Measurements from ENCODE around the gene MOB3C.

Gene MOB3C

GRCh38 chr1:46558966-46559365, 57.6 kb downstream of the MOB3C start:
- H3K9ac ChIP-seq (ENCODE audit: insufficient read length, low read depth) = peak overlapping the region; percentile 62
- TF ChIP-seq SUZ12 (IDR thresholded peaks at IDR 0.05; ENCODE audit: extremely low read depth, insufficient read depth, insufficient read length) = no peak
- no peak for TF ChIP-seq YY1 (IDR thresholded peaks at IDR 0.05; ENCODE audit: insufficient read depth, insufficient read length)
- TF ChIP-seq ZNF274 (IDR thresholded peaks at IDR 0.05; ENCODE audit: low read depth, low read length) = no peak
- no peak for DNase-seq (ENCODE audit: low read depth, low spot score)
- H3K4me3 ChIP-seq (ENCODE audit: insufficient read length, low read depth) = no peak overlapping the region
- peaks cover 4% of the 10 kb centered on the region for H3K27me3 ChIP-seq (ENCODE audit: insufficient read depth, insufficient read length)
- H3K9me3 ChIP-seq (ENCODE audit: insufficient read depth, low read length) = no peaks in the 10 kb centered on the region
- H3K36me3 ChIP-seq (ENCODE audit: insufficient read depth, insufficient read length, low read length) = peaks cover 45% of the 10 kb centered on the region
- peaks cover 23% of the 10 kb centered on the region for H3K4me1 ChIP-seq (ENCODE audit: insufficient read depth, insufficient read length)

GRCh38 chr1:46558141-46558963, 58.3 kb downstream of the MOB3C start:
- Histone ChIP-seq H3K4me1 (ENCODE audit: insufficient read depth, insufficient read length) (peaks cover 24% of the 10 kb centered on the region), H3K27me3 (ENCODE audit: insufficient read depth, insufficient read length) (peaks cover 4% of the 10 kb centered on the region), H3K9ac (ENCODE audit: insufficient read length, low read depth) (peak overlapping the region; percentile 62), H3K4me3 (ENCODE audit: insufficient read length, low read depth) (no peak overlapping the region), H3K36me3 (ENCODE audit: insufficient read depth, insufficient read length, low read length) (peaks cover 44% of the 10 kb centered on the region), H3K9me3 (ENCODE audit: insufficient read depth, low read length) (no peaks in the 10 kb centered on the region)
- DNase-seq (ENCODE audit: low read depth, low spot score) = peak; percentile 68
- TF ChIP-seq SUZ12 (IDR thresholded peaks at IDR 0.05; ENCODE audit: extremely low read depth, insufficient read depth, insufficient read length) = no peak
- no peak for TF ChIP-seq YY1 (IDR thresholded peaks at IDR 0.05; ENCODE audit: insufficient read depth, insufficient read length)
